Endothelial cell of umbilical vein (primary cell): ENCODE data around the gene FAM118A. TPM values are rescaled to one million over a fixed set of nuclear protein-coding genes. Genes with fewer than 3 reads are reported as not detected.
"Not testable (repeated sequence)": the region's sequence is repeated elsewhere in the genome, so short reads cannot be mapped to it uniquely, and the experiment has no call there.

ENCODE experiments used
- BruUV-seq: library from RNA; stranded (reverse); fragments of 400-500 nt; replicated peaks from 2 replicates; lab custom pipeline; 2021; lab: Mats Ljungman, UMichigan
- CTCF ChIA-PET: fragments of 300-600, 350-600 bp; sonication (Branson Sonifier 250); formaldehyde crosslinking; loops from one replicate; lab custom pipeline; 2021; ENCODE audit warnings: antibody characterized with exemption, inconsistent platforms; lab: Charles Lee
- POLR2A ChIA-PET: fragments of 300-600, 350-600 bp; sonication (Branson Sonifier 250); formaldehyde crosslinking; loops from one replicate; lab custom pipeline; 2021; ENCODE audit warnings: antibody characterized with exemption, inconsistent platforms; lab: Charles Lee
- DNase-seq: peaks from one replicate; pipeline ENCODE4 v3.0.0-alpha.2; 2011; ENCODE audit warnings: low read depth, low spot score
- FAIRE-seq: peaks from 2 replicates; lab custom pipeline; 2011; peaks lifted over from hg19 to GRCh38; lab: Jason Lieb, UNC
- H2AFZ ChIP-seq: 2 replicates; pipeline ENCODE4 v1.6.0; 2012; ENCODE audit warnings: low read depth, low read length, control low read depth, inconsistent platforms
- H3K27ac ChIP-seq: 2 replicates; pipeline ENCODE4 v1.5.1; 2011; ENCODE audit warnings: low read depth, mild to moderate bottlenecking, control low read depth, low read length, moderate library complexity; ENCODE audit not compliant: insufficient read depth
- H3K27me3 ChIP-seq, 2 experiments: 2 replicates each; pipeline versions ENCODE4 v1.6.0 to v1.6.1; 2011; ENCODE audit warnings: low read length in 2 of 2, mixed read lengths in 1 of 2; ENCODE audit not compliant: control insufficient read depth in 2 of 2, insufficient read depth in 2 of 2
- H3K36me3 ChIP-seq, 2 experiments: 2 replicates in 1 of 2; 3 replicates in 1 of 2; pipeline ENCODE4 v1.5.1; 2011; ENCODE audit warnings: low read length in 2 of 2, mild to moderate bottlenecking in 1 of 2, moderate library complexity in 1 of 2; ENCODE audit not compliant: control insufficient read depth in 2 of 2, insufficient read depth in 2 of 2; ENCODE audit errors: extremely low read depth in 1 of 2
- H3K4me1 ChIP-seq: 3 replicates; pipeline ENCODE4 v1.5.1; 2011; ENCODE audit warnings: mild to moderate bottlenecking, low read length; ENCODE audit not compliant: control insufficient read depth, insufficient read depth; ENCODE audit errors: extremely low read depth
- H3K4me2 ChIP-seq: 2 replicates; pipeline ENCODE4 v1.6.1; 2011; ENCODE audit warnings: low read length, control low read depth, mixed read lengths; ENCODE audit not compliant: insufficient read depth
- H3K4me3 ChIP-seq, 3 experiments: fragments of 200-600 bp in 1 of 3; sonication (generic), shearing (Covaris generic) in 1 of 3; replicated peaks in 1 of 3; 2 replicates each; pipeline ENCODE4 v1.5.1; 2011 to 2016; ENCODE audit warnings: control low read depth in 3 of 3, low read length in 3 of 3, mild to moderate bottlenecking in 2 of 3, inconsistent platforms in 1 of 3, low read depth in 1 of 3, moderate library complexity in 1 of 3; ENCODE audit not compliant: insufficient read depth in 1 of 3
- H3K79me2 ChIP-seq: 2 replicates; pipeline ENCODE4 v1.6.0; 2012; ENCODE audit warnings: low read length, inconsistent platforms; ENCODE audit not compliant: control insufficient read depth, insufficient read depth
- H3K9ac ChIP-seq: replicated peaks from 2 replicates; pipeline ENCODE3; 2011; ENCODE audit warnings: low read length, control low read depth; ENCODE audit not compliant: insufficient read depth; ENCODE audit errors: extremely low read depth
- H3K9me1 ChIP-seq: replicated peaks from 3 replicates; pipeline ENCODE4 v1.6.0; 2011; ENCODE audit warnings: mild to moderate bottlenecking, low read length; ENCODE audit not compliant: control insufficient read depth, insufficient read depth; ENCODE audit errors: extremely low read depth
- H3K9me3 ChIP-seq: replicated peaks from 2 replicates; pipeline ENCODE4 v1.5.1; 2012; ENCODE audit warnings: low read length, inconsistent platforms; ENCODE audit not compliant: control insufficient read depth, insufficient read depth
- H4K20me1 ChIP-seq: replicated peaks from 2 replicates; pipeline ENCODE3; 2011; ENCODE audit warnings: mild to moderate bottlenecking, low read length; ENCODE audit not compliant: control insufficient read depth, insufficient read depth; ENCODE audit errors: extremely low read depth
- CTCF ChIP-seq, 2 donors: IDR thresholded peaks; 1 replicate in 1 of 2; 2 replicates in 1 of 2; pipeline ENCODE4 v1.5.1; 2011; ENCODE audit warnings: low read length in 2 of 2, mild to moderate bottlenecking in 2 of 2, moderate library complexity in 2 of 2, control low read depth in 1 of 2, inconsistent platforms in 1 of 2, low read depth in 1 of 2; ENCODE audit not compliant: insufficient read depth in 1 of 2; ENCODE audit errors: extremely low read depth in 1 of 2
- FOS ChIP-seq: IDR thresholded peaks from 2 replicates; pipeline ENCODE4 v1.6.1; 2011; ENCODE audit warnings: mild to moderate bottlenecking, low read length, moderate library complexity, borderline replicate concordance; ENCODE audit not compliant: insufficient read depth
- GATA2 ChIP-seq: IDR thresholded peaks from 2 replicates; pipeline ENCODE4 v1.7.0; 2011; ENCODE audit warnings: low read depth, mild to moderate bottlenecking, moderate library complexity, mixed read lengths, low read length; ENCODE audit not compliant: insufficient read length, insufficient read depth
- JUN ChIP-seq: IDR thresholded peaks from 2 replicates; pipeline ENCODE4 v1.6.1; 2011; ENCODE audit warnings: borderline replicate concordance, low read depth; ENCODE audit not compliant: insufficient read length, insufficient read depth
- MAX ChIP-seq: IDR thresholded peaks from 2 replicates; pipeline ENCODE4 v1.6.1; 2011; ENCODE audit not compliant: insufficient read depth, insufficient read length
- POLR2A ChIP-seq: IDR thresholded peaks from 2 replicates; pipeline ENCODE4 v1.6.1; 2012; ENCODE audit warnings: low read depth, mild to moderate bottlenecking, control low read depth, low read length
- POLR2AphosphoS5 ChIP-seq: IDR thresholded peaks from 2 replicates; pipeline ENCODE4 v1.6.1; 2012; ENCODE audit warnings: low read depth, mild to moderate bottlenecking, control low read depth, low read length, moderate library complexity; ENCODE audit not compliant: insufficient read depth
- dilution Hi-C: fragments of 300-500 bp; cut with MboI; formaldehyde crosslinking; loops from one replicate; pipeline ENCODE4 v1.15.0; 2019; ENCODE audit warnings: low sequenced_read_pairs; ENCODE audit not compliant: extremely low pct_ligation_motif_present
- intact Hi-C: fragments of 100-400 bp; cut with micrococcal nuclease; formaldehyde crosslinking; loops from one replicate; pipeline ENCODE4 v1.10.0; 2022
- polyA plus RNA-seq, 4 experiments: library from polyadenylated mRNA; depleted of rRNA in 3 of 4; stranded (reverse) in 3 of 4; unstranded in 1 of 4; fragments of >200 nt; gene quantifications; 2 replicates each; pipeline versions ENCODE4 v1.2.1 to v1.2.3, GENCODE V29; 2011 to 2012; ENCODE audit warnings: missing spikeins in 1 of 4
- total RNA-seq: library from RNA; stranded (reverse); gene quantifications from 2 replicates; pipeline ENCODE4 v1.2.3, GENCODE V29; 2021

The FAM118A gene
- total and polyA plus RNA-seq, 2 donors (not counting 3 experiments of a cell fraction or from before 2014, with no cell fraction given): 20.2 to 25.6 TPM

DNA sequence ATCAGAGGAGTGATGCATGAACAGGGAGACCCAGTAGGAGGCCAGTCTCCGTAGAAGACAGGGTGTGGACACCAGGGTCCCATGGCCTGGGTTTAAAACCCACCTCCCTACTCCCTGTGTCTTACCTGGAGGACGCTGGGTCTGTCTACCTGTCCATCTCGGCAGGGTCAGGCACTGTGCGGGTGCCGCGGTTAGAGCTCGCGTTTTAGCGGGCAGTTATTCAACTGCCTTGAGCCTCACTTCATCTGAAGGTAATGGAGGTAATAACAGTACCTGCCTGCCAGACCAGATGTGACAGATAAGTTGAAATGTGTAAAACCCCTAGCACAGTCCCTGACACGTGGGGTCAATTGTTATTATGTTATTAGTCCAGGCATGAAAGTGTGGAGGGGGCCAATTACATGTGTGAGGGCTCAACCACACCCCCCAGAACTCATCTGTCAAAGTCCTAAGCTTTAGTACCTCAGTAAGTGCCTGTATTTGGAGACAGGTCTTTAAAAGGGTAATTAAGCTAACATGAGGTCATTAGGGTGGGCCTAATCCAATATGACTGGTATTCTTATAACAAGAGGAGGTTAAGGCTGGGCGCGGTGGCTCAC, 33.1 kb upstream of the FAM118A start:
- DNase-seq (no peak), FAIRE-seq (no peak)
- no peaks in the 10 kb centered on the region for H3K36me3 ChIP-seq
- peaks cover 10% of the 10 kb centered on the region for H3K4me1 ChIP-seq
- no peak overlapping the region for H3K9ac ChIP-seq
- no peak overlapping the region for H3K27ac ChIP-seq
- dilution Hi-C loops: loop anchor here (10.0 kb wide), 1 partner anchor 98 kb away; no protein-coding TSS in a partner anchor
- no peaks in the 10 kb centered on the region for H4K20me1 ChIP-seq
- H3K27me3 ChIP-seq: no peaks in the 10 kb centered on the region
- H3K4me3 ChIP-seq: no peak overlapping the region
- ChIA-PET CTCF (interaction anchor here (1.1 kb wide), 1 partner anchor 31 kb away, joined by 3 read pairs; no protein-coding TSS in a partner anchor), POLR2A (no interaction called here)
- no peak overlapping the region for H3K4me2 ChIP-seq
- no peaks in the 10 kb centered on the region for H3K9me3 ChIP-seq
- no peaks in the 10 kb centered on the region for H3K9me1 ChIP-seq
- no peak overlapping the region for H2AFZ ChIP-seq
- intact Hi-C loops: no loop called here
- no peaks in the 10 kb centered on the region for H3K79me2 ChIP-seq
- TF ChIP-seq POLR2A: no peak
- TF ChIP-seq GATA2: no peak
- no peak for TF ChIP-seq MAX
- TF ChIP-seq JUN: no peak
- TF ChIP-seq CTCF (IDR thresholded peaks at IDR 0.05; ENCODE audit: extremely low read depth in 1 of 2, insufficient read depth in 1 of 2, low read depth in 1 of 2, low read length in 2 of 2): no peak
- TF ChIP-seq FOS: no peak
- no peak for TF ChIP-seq POLR2AphosphoS5
- BruUV-seq: no TSS peak

GRCh38 chr22:45277720-45278119, 32.0 kb upstream of the FAM118A start:
- dilution Hi-C loops: loop anchor here (10.0 kb wide), 1 partner anchor 97 kb away; no protein-coding TSS in a partner anchor
- H3K9me1 ChIP-seq, H3K4me1 ChIP-seq, H3K27ac ChIP-seq, H3K9me3 ChIP-seq, FAIRE-seq, BruUV-seq, CTCF ChIA-PET, H2AFZ ChIP-seq, DNase-seq, H3K79me2 ChIP-seq, H3K9ac ChIP-seq, intact Hi-C loops, H3K27me3 ChIP-seq, POLR2A ChIA-PET, H3K36me3 ChIP-seq, H4K20me1 ChIP-seq, H3K4me2 ChIP-seq, H3K4me3 ChIP-seq: not testable (repeated sequence)
